ENCODE measurements around the gene LINGO3. TPM values are rescaled to one million over a fixed set of nuclear protein-coding genes. Genes with fewer than 3 reads are reported as not detected.

LINGO3 gene
- total and polyA plus RNA-seq, 2 of the 8 experiments (the other 6 are each of a cell fraction or from before 2014, with no cell fraction given), result 0.59 TPM; not detected in 1

- H3K9ac ChIP-seq (replicated peaks in 1 of 4; ENCODE audit: extremely low read depth in 1 of 4, low read depth in 3 of 4, low read length in 3 of 4), result no peak overlapping the region
- H3K18ac ChIP-seq (ENCODE audit: extremely low read depth, low read length), result no peak overlapping the region
- ChIA-PET POLR2A (ENCODE audit: partially characterized antibody) (interaction anchor here (0.9 to 1.6 kb wide), 6 partner anchors 10 to 104 kb away, joined by 3 to 9 read pairs (median 4); no protein-coding TSS in a partner anchor), CTCF (ENCODE audit: partially characterized antibody) (interaction anchor here (0.6 to 4.3 kb wide), 6 partner anchors 9 to 39 kb away, joined by 3 to 18 read pairs (median 3); no protein-coding TSS in a partner anchor)
- DNase-seq (ENCODE audit: low read depth in 1 of 2, low spot score in 2 of 2) (no peak), FAIRE-seq (no peak)
- H3K14ac ChIP-seq (ENCODE audit: insufficient read length), result no peak overlapping the region
- no peak overlapping the region for H2AFZ ChIP-seq (ENCODE audit: low read length)
- H4K5ac ChIP-seq (ENCODE audit: insufficient read length, low read depth, low read length), result no peak overlapping the region
- H3K4me2 ChIP-seq (ENCODE audit: insufficient read depth in 1 of 2, low read depth in 2 of 2, low read length in 2 of 2), result no peak overlapping the region
- no peak overlapping the region; the same call in 1 of the 2 replicates for H2BK5ac ChIP-seq (ENCODE audit: low read depth, low read length)
- H3K79me1 ChIP-seq (ENCODE audit: low read depth, low read length), result no peaks in the 10 kb centered on the region
- no peak overlapping the region for H4K91ac ChIP-seq (replicated peaks; ENCODE audit: insufficient read length, low read length)
- no peaks in the 10 kb centered on the region for H3K27me3 ChIP-seq (replicated peaks in 1 of 4; ENCODE audit: control insufficient read depth in 3 of 4, extremely low read depth in 1 of 4, insufficient read depth in 3 of 4, low read length in 3 of 4)
- peaks cover 0 to 12% of the 10 kb centered on the region in 2 experiments for H4K20me1 ChIP-seq (replicated peaks in 1 of 2; ENCODE audit: control insufficient read depth in 1 of 2, insufficient read depth in 2 of 2, low read length in 2 of 2)
- 90% methylated on average over 34 of the region's 34 CpGs; no CpG with 5 or more reads in 1 of the 2 experiments for WGBS, 2 experiments (ENCODE audit: extremely low coverage in 1 of 2, insufficient coverage in 1 of 2, insufficient read length in 1 of 2, insufficient replicate concordance in 2 of 2, low coverage in 1 of 2, low lambda C conversion rate in 2 of 2, missing lambda C conversion rate in 1 of 2)
- H3K4me3 ChIP-seq (ENCODE audit: extremely low read depth in 1 of 4, insufficient read depth in 2 of 4, low read depth in 3 of 4, low read length in 4 of 4), result no peak overlapping the region
- H4K8ac ChIP-seq (ENCODE audit: extremely low read depth, insufficient read depth, low read length), result no peak overlapping the region
- H3K56ac ChIP-seq (replicated peaks; ENCODE audit: insufficient read length, low read depth, low read length), result no peak overlapping the region
- no peak overlapping the region for H2AK5ac ChIP-seq (ENCODE audit: low read depth, low read length)
- H2BK120ac ChIP-seq (replicated peaks; ENCODE audit: low read depth, low read length), result no peak overlapping the region
- H2BK12ac ChIP-seq (ENCODE audit: low read depth, low read length), result no peak overlapping the region
- H3K23me2 ChIP-seq (ENCODE audit: low read depth, low read length), result peaks cover 16% of the 10 kb centered on the region; the same call in 1 of the 2 replicates
- no peak overlapping the region for H2BK20ac ChIP-seq (ENCODE audit: low read length)
- no peak overlapping the region for H3K23ac ChIP-seq (ENCODE audit: insufficient read length)
- no peaks in the 10 kb centered on the region for H3K4me1 ChIP-seq (replicated peaks in 1 of 4; ENCODE audit: control insufficient read depth in 3 of 4, insufficient read depth in 4 of 4, low read length in 3 of 4)
- H3K9me3 ChIP-seq (ENCODE audit: insufficient read depth in 2 of 2, low read depth in 1 of 2, low read length in 1 of 2), result no peaks in the 10 kb centered on the region
- H3K27ac ChIP-seq (ENCODE audit: low read depth, low read length), result no peak overlapping the region
- H3K79me2 ChIP-seq (ENCODE audit: control insufficient read depth in 1 of 2, insufficient read depth in 2 of 2, low read length in 2 of 2), result no peaks in the 10 kb centered on the region
- peaks cover 0 to 7% (median 2%) of the 10 kb centered on the region in 4 experiments; a peak in 3 of 8 replicates for H3K36me3 ChIP-seq (ENCODE audit: control insufficient read depth in 2 of 4, insufficient read depth in 4 of 4, low read length in 3 of 4)
- H3K4ac ChIP-seq (replicated peaks; ENCODE audit: insufficient read length, low read depth, low read length), result no peak overlapping the region
- no peak overlapping the region for H2BK15ac ChIP-seq (ENCODE audit: low read length)
- TF ChIP-seq TEAD4 (IDR thresholded peaks at IDR 0.05; ENCODE audit: low read depth, low read length), result no peak
- no peak for TF ChIP-seq MAX (IDR thresholded peaks at IDR 0.05)
These were observed 46.1 kb upstream of the LINGO3 start for GRCh38 chr19:2353887-2354592.
